ENCODE results near the gene EFTUD2. TPM values are rescaled to one million over a fixed set of nuclear protein-coding genes. Genes with fewer than 3 reads are reported as not detected.

The EFTUD2 gene
- total RNA-seq, 3 donors from 2014 or later (not counting 1 experiment from before 2014, with no cell fraction given): 135 to 178 (median 164) TPM

DNA sequence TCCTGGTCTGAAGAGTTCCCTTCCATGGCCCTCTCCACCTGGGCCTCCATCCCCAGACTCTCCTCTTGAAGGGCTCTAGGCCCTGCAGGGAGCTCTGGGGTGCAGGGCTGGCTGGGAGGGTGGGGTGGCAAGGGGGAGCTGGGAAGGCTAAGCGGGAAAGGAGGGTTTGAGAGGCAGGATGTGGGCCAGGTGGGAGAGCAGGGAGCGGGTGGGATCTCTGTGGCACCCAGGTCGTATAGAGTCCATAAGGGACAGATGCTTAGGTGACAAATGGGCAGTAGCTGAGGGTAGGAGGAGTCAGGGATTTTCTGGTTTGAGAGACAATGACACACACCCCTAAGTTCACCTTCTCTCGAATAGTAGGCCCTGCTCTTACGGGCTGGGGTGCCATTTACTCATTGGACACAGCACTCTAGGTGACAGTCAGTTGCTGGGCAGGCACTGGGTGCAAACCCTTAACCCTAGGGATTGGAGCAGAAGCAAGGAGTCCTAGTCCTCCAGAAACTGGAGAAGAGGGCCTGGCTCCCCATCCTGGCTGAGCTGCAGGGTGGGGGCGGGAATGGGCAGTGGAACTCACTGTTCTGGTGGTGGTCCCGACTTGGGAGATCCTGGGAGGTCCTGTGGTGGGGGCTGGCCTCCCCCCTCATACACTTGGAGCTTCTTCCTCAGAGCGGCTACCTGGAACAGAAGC, 33.0 kb upstream of the EFTUD2 start:
- ATAC-seq (no peak), DNase-seq (no peak)
- Histone ChIP-seq H3K9me3 (ENCODE audit: control insufficient read depth, insufficient read depth, low read length) (no peaks in the 10 kb centered on the region), H3K4me1 (ENCODE audit: control insufficient read depth, insufficient read depth, low read length) (no peaks in the 10 kb centered on the region), H3K27me3 (ENCODE audit: control insufficient read depth, insufficient read depth, low read length) (no peaks in the 10 kb centered on the region), H3K4me3 (ENCODE audit: low read length) (no peak overlapping the region), H3K36me3 (ENCODE audit: control insufficient read depth, insufficient read depth, low read length) (no peaks in the 10 kb centered on the region), H3K27ac (ENCODE audit: low read length) (no peak overlapping the region)
- no peaks in the 10 kb centered on the region for H3K27me3 Mint-ChIP-seq (ENCODE audit: low read depth in 2 of 2)
- H3K27ac Mint-ChIP-seq: no peak overlapping the region
- no peaks in the 10 kb centered on the region for H3K9me3 Mint-ChIP-seq
- no peaks in the 10 kb centered on the region for H3K4me1 Mint-ChIP-seq
- TF ChIP-seq CTCF (IDR thresholded peaks at IDR 0.05): no peak
- intact Hi-C loops (cut with micrococcal nuclease): no loop called here
- no peak overlapping the region for H3K4me3 Mint-ChIP-seq
- 99% methylated on average over 8 of the region's 8 CpGs for WGBS (ENCODE audit: insufficient coverage)
- no peaks in the 10 kb centered on the region for H3K36me3 Mint-ChIP-seq

DNA sequence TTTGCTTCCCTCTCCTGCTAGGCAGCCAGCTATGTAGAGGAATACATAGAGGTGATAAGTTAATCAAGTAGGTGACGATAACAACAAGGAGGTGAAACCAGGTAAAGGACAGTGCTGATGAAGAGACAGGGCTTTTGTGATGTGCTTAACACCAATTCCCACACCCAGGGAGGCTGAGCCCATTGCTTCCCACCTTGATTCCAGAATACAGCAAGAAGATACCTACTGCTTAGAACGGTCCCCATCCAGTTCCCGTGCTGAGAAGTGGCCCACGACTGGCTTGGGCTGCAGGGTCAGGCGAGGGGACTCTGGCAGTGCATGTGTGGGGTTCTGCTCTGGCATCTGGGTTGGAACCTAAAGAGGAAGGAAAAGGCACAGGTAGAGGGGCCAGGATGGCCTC, 32.1 kb upstream of the EFTUD2 start:
- Histone ChIP-seq H3K4me3 (ENCODE audit: low read length) (no peak overlapping the region), H3K27me3 (ENCODE audit: control insufficient read depth, insufficient read depth, low read length) (no peaks in the 10 kb centered on the region), H3K4me1 (ENCODE audit: control insufficient read depth, insufficient read depth, low read length) (no peaks in the 10 kb centered on the region), H3K9me3 (ENCODE audit: control insufficient read depth, insufficient read depth, low read length) (no peaks in the 10 kb centered on the region), H3K27ac (ENCODE audit: low read length) (no peak overlapping the region), H3K36me3 (ENCODE audit: control insufficient read depth, insufficient read depth, low read length) (no peaks in the 10 kb centered on the region)
- 94% methylated on average over 5 of the region's 5 CpGs for WGBS (ENCODE audit: insufficient coverage)
- TF ChIP-seq CTCF (IDR thresholded peaks at IDR 0.05): no peak
- H3K36me3 Mint-ChIP-seq: no peaks in the 10 kb centered on the region
- H3K27me3 Mint-ChIP-seq (ENCODE audit: low read depth in 2 of 2): no peaks in the 10 kb centered on the region
- H3K4me1 Mint-ChIP-seq: no peaks in the 10 kb centered on the region
- ATAC-seq: no peak
- intact Hi-C loops (cut with micrococcal nuclease): no loop called here
- no peak overlapping the region for H3K4me3 Mint-ChIP-seq
- no peak for DNase-seq
- no peak overlapping the region for H3K27ac Mint-ChIP-seq
- no peaks in the 10 kb centered on the region for H3K9me3 Mint-ChIP-seq

- TF ChIP-seq CTCF (IDR thresholded peaks at IDR 0.05): no peak
- no peaks in the 10 kb centered on the region for H3K27me3 ChIP-seq (ENCODE audit: control insufficient read depth, insufficient read depth, low read length)
- Mint-ChIP-seq H3K9me3 (no peaks in the 10 kb centered on the region), H3K36me3 (no peaks in the 10 kb centered on the region), H3K27me3 (ENCODE audit: low read depth in 2 of 2) (no peaks in the 10 kb centered on the region), H3K4me1 (no peaks in the 10 kb centered on the region), H3K4me3 (no peak overlapping the region), H3K27ac (no peak overlapping the region)
- intact Hi-C loops (cut with micrococcal nuclease): no loop called here
- no peaks in the 10 kb centered on the region for H3K36me3 ChIP-seq (ENCODE audit: control insufficient read depth, insufficient read depth, low read length)
- no peaks in the 10 kb centered on the region for H3K9me3 ChIP-seq (ENCODE audit: control insufficient read depth, insufficient read depth, low read length)
- no peak overlapping the region for H3K4me3 ChIP-seq (ENCODE audit: low read length)
- ATAC-seq (no peak), DNase-seq (no peak)
- 96% methylated on average over 6 of the region's 6 CpGs for WGBS (ENCODE audit: insufficient coverage)
- H3K27ac ChIP-seq (ENCODE audit: low read length): no peak overlapping the region
- H3K4me1 ChIP-seq (ENCODE audit: control insufficient read depth, insufficient read depth, low read length): no peaks in the 10 kb centered on the region
Measured at GRCh38 chr17:44930667-44931066, 31.4 kb upstream of the EFTUD2 start.

All from natural killer cell (primary cell).